Neural progenitor cell (in vitro differentiated cells): ENCODE data around the gene EEIG1. TPM values are rescaled to one million over a fixed set of nuclear protein-coding genes. Genes with fewer than 3 reads are reported as not detected.

ENCODE experiments used
- DNase-seq: peaks from one replicate; pipeline ENCODE4 v3.0.0-alpha.2; 2016; ENCODE audit warnings: low spot score
- H2AFZ ChIP-seq: fragments of 200-600 bp; sonication (generic); replicated peaks from 2 replicates; pipeline ENCODE4 v1.6.1; 2016; ENCODE audit warnings: antibody characterized with exemption
- H3F3A ChIP-seq: fragments of 200-600 bp; sonication (generic); 2 replicates; pipeline ENCODE4 v1.6.1; 2016; ENCODE audit warnings: antibody characterized with exemption, low read depth
- H3K27ac ChIP-seq: fragments of 200-600 bp; sonication (generic); 2 replicates; pipeline ENCODE4 v1.5.1; 2016; ENCODE audit warnings: mild to moderate bottlenecking
- H3K27me3 ChIP-seq: fragments of 200-600 bp; sonication (generic); 2 replicates; pipeline ENCODE4 v1.6.1; 2016; ENCODE audit warnings: mild to moderate bottlenecking, moderate library complexity
- H3K36me3 ChIP-seq: fragments of 200-600 bp; sonication (generic); 2 replicates; pipeline ENCODE4 v1.5.1; 2016
- H3K4me1 ChIP-seq: fragments of 200-600 bp; sonication (generic); 2 replicates; pipeline ENCODE4 v1.6.1; 2016; ENCODE audit warnings: mixed run types
- H3K4me2 ChIP-seq: fragments of 200-600 bp; sonication (generic); 2 replicates; pipeline ENCODE4 v1.6.1; 2016
- H3K4me3 ChIP-seq: fragments of 200-600 bp; sonication (generic); 2 replicates; pipeline ENCODE4 v1.5.1; 2016
- H3K79me2 ChIP-seq: fragments of 200-600 bp; sonication (generic); 2 replicates; pipeline ENCODE4 v1.6.1; 2016; ENCODE audit warnings: low read depth
- H3K9ac ChIP-seq: fragments of 200-600 bp; sonication (generic); 2 replicates; pipeline ENCODE4 v1.6.1; 2016
- H3K9me3 ChIP-seq: fragments of 200-600 bp; sonication (generic); 2 replicates; pipeline ENCODE4 v1.5.1; 2016; ENCODE audit warnings: low read depth
- H4K20me1 ChIP-seq: fragments of 200-600 bp; sonication (generic); 2 replicates; pipeline ENCODE4 v1.6.1; 2016; ENCODE audit warnings: low read depth
- H3K27ac Mint-ChIP-seq: 3 replicates; pipeline ENCODE4 v1.8.0; 2021; ENCODE audit warnings: mixed read lengths
- H3K27me3 Mint-ChIP-seq: 2 replicates; pipeline ENCODE4 v1.8.0; 2022; ENCODE audit warnings: low read depth, mild to moderate bottlenecking, inconsistent platforms, moderate library complexity, mixed read lengths; ENCODE audit not compliant: insufficient read depth
- H3K36me3 Mint-ChIP-seq: 3 replicates; pipeline ENCODE4 v1.8.0; 2021; ENCODE audit warnings: mixed read lengths
- H3K4me1 Mint-ChIP-seq: 3 replicates; pipeline ENCODE4 v1.8.0; 2021; ENCODE audit warnings: mixed read lengths
- H3K4me3 Mint-ChIP-seq: 3 replicates; pipeline ENCODE4 v1.8.0; 2021; ENCODE audit warnings: mild to moderate bottlenecking, moderate library complexity, mixed read lengths
- H3K9me3 Mint-ChIP-seq: 3 replicates; pipeline ENCODE4 v1.8.0; 2020; ENCODE audit warnings: mixed read lengths
- EZH2 ChIP-seq: fragments of 200-600 bp; sonication (generic); IDR thresholded peaks from 2 replicates; pipeline ENCODE4 v1.6.1; 2017; ENCODE audit warnings: antibody characterized with exemption, mild to moderate bottlenecking, moderate library complexity
- EZH2phosphoT487 ChIP-seq: fragments of 200-600 bp; sonication (generic); IDR thresholded peaks from 2 replicates; pipeline ENCODE4 v1.6.1; 2017; ENCODE audit warnings: antibody characterized with exemption
- total RNA-seq: library from RNA; depleted of rRNA; stranded (reverse); fragments of >200 nt; gene quantifications from 2 replicates; pipeline ENCODE4 v1.2.3, GENCODE V29; 2015; ENCODE audit warnings: low replicate concordance
- TF ChIP-seq, protein P1 (sequence below): fragments of 200-600 bp; sonication (generic); IDR thresholded peaks from 2 replicates; pipeline ENCODE4 v1.5.1; 2017; ENCODE audit warnings: antibody characterized with exemption, mild to moderate bottlenecking

EEIG1 gene
- total RNA-seq, 1 donor from 2014 or later: 8.8 TPM

GRCh38 chr9:127961155-127961490, 19.7 kb downstream of the EEIG1 start:
- no peak overlapping the region for H2AFZ ChIP-seq
- H3F3A ChIP-seq: peaks cover 16% of the 10 kb centered on the region
- TF ChIP-seq, protein P1, sequence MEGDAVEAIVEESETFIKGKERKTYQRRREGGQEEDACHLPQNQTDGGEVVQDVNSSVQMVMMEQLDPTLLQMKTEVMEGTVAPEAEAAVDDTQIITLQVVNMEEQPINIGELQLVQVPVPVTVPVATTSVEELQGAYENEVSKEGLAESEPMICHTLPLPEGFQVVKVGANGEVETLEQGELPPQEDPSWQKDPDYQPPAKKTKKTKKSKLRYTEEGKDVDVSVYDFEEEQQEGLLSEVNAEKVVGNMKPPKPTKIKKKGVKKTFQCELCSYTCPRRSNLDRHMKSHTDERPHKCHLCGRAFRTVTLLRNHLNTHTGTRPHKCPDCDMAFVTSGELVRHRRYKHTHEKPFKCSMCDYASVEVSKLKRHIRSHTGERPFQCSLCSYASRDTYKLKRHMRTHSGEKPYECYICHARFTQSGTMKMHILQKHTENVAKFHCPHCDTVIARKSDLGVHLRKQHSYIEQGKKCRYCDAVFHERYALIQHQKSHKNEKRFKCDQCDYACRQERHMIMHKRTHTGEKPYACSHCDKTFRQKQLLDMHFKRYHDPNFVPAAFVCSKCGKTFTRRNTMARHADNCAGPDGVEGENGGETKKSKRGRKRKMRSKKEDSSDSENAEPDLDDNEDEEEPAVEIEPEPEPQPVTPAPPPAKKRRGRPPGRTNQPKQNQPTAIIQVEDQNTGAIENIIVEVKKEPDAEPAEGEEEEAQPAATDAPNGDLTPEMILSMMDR: no peak
- TF ChIP-seq EZH2phosphoT487: no peak
- TF ChIP-seq EZH2: no peak
- H3K27me3 Mint-ChIP-seq: peaks cover 2% of the 10 kb centered on the region
- no peaks in the 10 kb centered on the region for H3K36me3 ChIP-seq
- peaks cover 16% of the 10 kb centered on the region for H3K4me1 ChIP-seq
- H3K4me3 Mint-ChIP-seq: no peak overlapping the region
- DNase-seq: no peak
- no peak overlapping the region for H3K9ac ChIP-seq
- peaks cover 99% of the 10 kb centered on the region for H4K20me1 ChIP-seq
- H3K36me3 Mint-ChIP-seq: peaks cover 9% of the 10 kb centered on the region
- H3K27me3 ChIP-seq: no peaks in the 10 kb centered on the region
- H3K9me3 ChIP-seq: no peaks in the 10 kb centered on the region
- H3K27ac Mint-ChIP-seq: no peak overlapping the region
- H3K27ac ChIP-seq: peak overlapping the region; percentile 86
- peaks cover 98% of the 10 kb centered on the region for H3K79me2 ChIP-seq
- H3K4me1 Mint-ChIP-seq: peaks cover 29% of the 10 kb centered on the region
- H3K4me3 ChIP-seq: no peak overlapping the region
- H3K4me2 ChIP-seq: no peak overlapping the region
- peaks cover 5% of the 10 kb centered on the region for H3K9me3 Mint-ChIP-seq

- Histone ChIP-seq H3K4me1 (peaks cover 12% of the 10 kb centered on the region), H3K36me3 (no peaks in the 10 kb centered on the region), H4K20me1 (peaks cover 99% of the 10 kb centered on the region), H2AFZ (no peak overlapping the region), H3K4me3 (no peak overlapping the region), H3K9ac (no peak overlapping the region), H3F3A (peaks cover 16% of the 10 kb centered on the region), H3K27ac (peak overlapping the region; percentile 86), H3K9me3 (no peaks in the 10 kb centered on the region), H3K79me2 (peaks cover 98% of the 10 kb centered on the region), H3K4me2 (peak overlapping the region; percentile 40), H3K27me3 (no peaks in the 10 kb centered on the region)
- Mint-ChIP-seq H3K36me3 (peaks cover 9% of the 10 kb centered on the region), H3K27ac (no peak overlapping the region), H3K27me3 (peaks cover 2% of the 10 kb centered on the region), H3K4me3 (peak overlapping the region; percentile 39), H3K9me3 (peaks cover 5% of the 10 kb centered on the region), H3K4me1 (peaks cover 26% of the 10 kb centered on the region)
- DNase-seq: peak; percentile 56
- TF ChIP-seq EZH2phosphoT487 (no peak), EZH2 (no peak)
- TF ChIP-seq, protein P1: no peak
Measured at GRCh38 chr9:127960410-127961154, 20.2 kb downstream of the EEIG1 start.

- Mint-ChIP-seq H3K9me3 (peaks cover 5% of the 10 kb centered on the region), H3K4me3 (peak overlapping the region; percentile 39), H3K27me3 (peaks cover 2% of the 10 kb centered on the region), H3K27ac (no peak overlapping the region), H3K36me3 (peaks cover 9% of the 10 kb centered on the region), H3K4me1 (peaks cover 24% of the 10 kb centered on the region)
- TF ChIP-seq EZH2: no peak
- TF ChIP-seq, protein P1: no peak
- no peak for TF ChIP-seq EZH2phosphoT487
- Histone ChIP-seq H3K4me2 (peak overlapping the region; percentile 40), H3F3A (peaks cover 16% of the 10 kb centered on the region), H4K20me1 (peaks cover 99% of the 10 kb centered on the region), H3K4me1 (peaks cover 12% of the 10 kb centered on the region), H3K9me3 (no peaks in the 10 kb centered on the region), H3K9ac (no peak overlapping the region), H3K27me3 (no peaks in the 10 kb centered on the region), H2AFZ (no peak overlapping the region), H3K4me3 (no peak overlapping the region), H3K79me2 (peaks cover 99% of the 10 kb centered on the region), H3K36me3 (no peaks in the 10 kb centered on the region), H3K27ac (peak overlapping the region; percentile 86)
- DNase-seq: no peak
Measured at GRCh38 chr9:127959841-127960409, 20.9 kb downstream of the EEIG1 start.
